Fibroblast of peridontal ligament (primary cell): ENCODE data around the gene TNNI3K.
"Not testable (repeated sequence)": the region's sequence is repeated elsewhere in the genome, so short reads cannot be mapped to it uniquely, and the experiment has no call there.

Experiments
- DNase-seq: peaks from one replicate; pipeline ENCODE4 v3.0.0-alpha.2; 2010; ENCODE audit errors: extremely low read depth

Gene TNNI3K, protein sequence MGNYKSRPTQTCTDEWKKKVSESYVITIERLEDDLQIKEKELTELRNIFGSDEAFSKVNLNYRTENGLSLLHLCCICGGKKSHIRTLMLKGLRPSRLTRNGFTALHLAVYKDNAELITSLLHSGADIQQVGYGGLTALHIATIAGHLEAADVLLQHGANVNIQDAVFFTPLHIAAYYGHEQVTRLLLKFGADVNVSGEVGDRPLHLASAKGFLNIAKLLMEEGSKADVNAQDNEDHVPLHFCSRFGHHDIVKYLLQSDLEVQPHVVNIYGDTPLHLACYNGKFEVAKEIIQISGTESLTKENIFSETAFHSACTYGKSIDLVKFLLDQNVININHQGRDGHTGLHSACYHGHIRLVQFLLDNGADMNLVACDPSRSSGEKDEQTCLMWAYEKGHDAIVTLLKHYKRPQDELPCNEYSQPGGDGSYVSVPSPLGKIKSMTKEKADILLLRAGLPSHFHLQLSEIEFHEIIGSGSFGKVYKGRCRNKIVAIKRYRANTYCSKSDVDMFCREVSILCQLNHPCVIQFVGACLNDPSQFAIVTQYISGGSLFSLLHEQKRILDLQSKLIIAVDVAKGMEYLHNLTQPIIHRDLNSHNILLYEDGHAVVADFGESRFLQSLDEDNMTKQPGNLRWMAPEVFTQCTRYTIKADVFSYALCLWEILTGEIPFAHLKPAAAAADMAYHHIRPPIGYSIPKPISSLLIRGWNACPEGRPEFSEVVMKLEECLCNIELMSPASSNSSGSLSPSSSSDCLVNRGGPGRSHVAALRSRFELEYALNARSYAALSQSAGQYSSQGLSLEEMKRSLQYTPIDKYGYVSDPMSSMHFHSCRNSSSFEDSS

DNA sequence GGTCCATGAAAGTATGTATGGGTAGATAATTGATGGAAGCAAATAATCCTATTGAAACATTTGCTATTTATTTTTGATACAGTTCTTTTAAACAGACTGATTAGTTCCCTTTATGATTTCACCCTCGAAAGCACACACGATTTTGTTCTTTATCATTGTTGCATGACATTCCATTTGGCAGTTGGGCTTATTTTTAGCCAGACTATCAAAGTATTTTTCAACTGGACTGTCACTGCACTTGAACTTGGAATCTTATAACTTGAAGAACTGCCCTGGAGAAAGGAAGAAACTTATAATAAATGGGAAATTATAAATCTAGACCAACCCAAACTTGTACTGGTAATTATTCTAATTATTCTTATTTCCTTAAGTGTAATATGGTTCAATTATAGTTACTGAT lies at the start of gene TNNI3K:
Gene TNNI3K (plus strand): TSS at position 235 of the 400 bp plus-strand sequence. CDS start 65 bp downstream, at position 300.
- DNase-seq = no peak

DNA sequence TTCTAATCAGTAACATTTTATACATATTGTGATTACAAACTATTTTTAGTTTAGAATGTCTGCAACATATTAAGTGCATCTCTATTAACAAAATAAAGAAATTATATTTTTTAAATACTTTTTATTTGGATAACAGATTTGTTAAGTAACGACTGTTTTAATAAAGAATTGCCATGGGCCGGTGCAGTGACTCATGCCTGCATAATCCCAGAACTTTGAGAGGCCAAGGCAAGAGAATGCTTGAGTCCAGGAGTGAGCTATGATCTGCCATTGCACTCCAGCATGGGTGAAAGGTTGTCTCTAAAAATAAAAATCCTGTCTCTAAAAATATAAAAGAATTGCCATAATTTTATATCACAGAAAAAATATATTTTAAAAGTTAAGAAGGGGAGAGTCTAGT lies 41.3 kb upstream of the TNNI3K start:
- DNase-seq = peak; percentile 59

DNA sequence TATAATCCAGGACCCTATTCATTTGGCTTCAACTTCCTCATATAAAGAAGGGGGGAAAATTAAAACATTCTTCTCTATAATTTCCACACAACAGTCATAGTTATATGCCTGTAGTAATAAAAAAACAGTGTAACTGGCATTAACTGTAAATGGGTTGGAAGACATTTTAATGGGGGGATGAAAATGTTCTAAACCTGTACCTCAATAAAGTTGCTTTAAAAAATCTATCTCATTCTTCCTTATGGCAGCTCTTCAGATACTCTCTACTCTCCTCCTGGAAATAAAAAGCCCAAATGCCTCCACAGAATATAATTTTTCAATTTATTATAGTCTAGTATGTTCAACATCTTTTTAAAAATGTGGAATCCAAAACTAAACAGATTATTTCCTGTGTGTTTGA lies 39.8 kb upstream of the TNNI3K start:
- DNase-seq = no peak

DNA sequence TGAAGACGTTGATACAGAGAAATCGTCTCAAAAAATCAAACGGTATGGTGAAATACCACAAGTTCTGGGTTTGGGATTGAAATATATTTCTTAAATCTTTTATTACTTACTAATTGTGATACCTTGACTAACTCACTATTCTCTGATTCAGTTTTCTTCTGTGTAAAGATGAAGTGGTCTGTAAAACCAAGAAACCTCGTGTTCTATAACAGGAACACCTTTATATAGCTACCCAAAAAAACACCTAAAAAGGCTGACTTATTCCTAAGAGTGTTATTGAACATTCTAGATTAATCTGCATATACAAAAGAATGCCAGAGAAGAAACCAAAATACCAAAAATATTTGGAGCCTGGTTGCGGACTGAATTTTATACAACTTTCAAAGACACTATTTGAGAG lies 37.9 kb upstream of the TNNI3K start:
- no peak for DNase-seq

DNA sequence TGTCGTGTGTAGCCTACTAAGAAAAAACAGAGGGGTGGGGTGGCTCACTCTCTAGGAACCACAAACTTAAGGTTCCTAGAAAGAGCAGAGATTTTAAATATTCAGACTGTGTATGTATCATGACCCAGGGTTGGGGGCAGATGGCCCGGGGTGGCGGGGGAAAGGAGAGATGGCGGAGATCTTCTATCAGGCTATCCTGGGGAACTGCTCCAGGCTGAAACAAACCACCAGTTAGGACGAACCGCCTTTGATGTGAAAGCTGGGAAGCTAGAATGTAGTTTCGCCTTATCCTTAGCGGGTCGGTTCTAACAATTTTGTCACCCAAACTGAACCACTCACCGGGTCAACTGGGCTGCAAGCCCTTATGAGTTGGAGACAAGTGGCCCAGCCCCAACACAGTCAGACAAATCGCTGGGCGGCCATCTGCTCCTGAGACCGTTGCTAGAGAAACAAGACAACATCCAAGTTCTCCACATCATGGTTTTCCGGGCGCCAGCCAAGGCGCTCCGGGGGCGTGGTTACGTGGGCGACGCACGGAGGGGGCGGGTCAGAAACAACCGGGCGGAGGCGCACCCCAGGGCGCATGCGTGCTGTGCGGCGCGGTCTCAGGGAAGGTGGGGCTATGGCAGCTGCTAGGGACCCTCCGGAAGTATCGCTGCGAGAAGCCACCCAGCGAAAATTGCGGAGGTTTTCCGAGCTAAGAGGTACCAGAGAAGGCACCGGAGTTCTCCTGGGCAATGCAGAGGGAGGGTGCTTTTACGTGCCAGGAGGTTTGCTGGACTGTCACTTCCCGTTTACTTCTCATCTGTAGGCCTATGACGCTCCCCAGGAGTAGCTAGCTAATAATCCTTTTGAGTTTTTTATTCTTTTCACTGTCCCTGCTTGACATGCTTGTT lies 37.3 kb upstream of the TNNI3K start, which contains the start of the genes FPGT and LRRIQ3:
Gene FPGT (plus strand): TSS at position 586 of the 896 bp plus-strand sequence. CDS start 37 bp downstream, at position 623.
Gene LRRIQ3 (minus strand): TSS at position 520 of the 896 bp plus-strand sequence. CDS start 14,492 bp downstream, outside the sequence.
- peak; percentile 95 for DNase-seq

DNA sequence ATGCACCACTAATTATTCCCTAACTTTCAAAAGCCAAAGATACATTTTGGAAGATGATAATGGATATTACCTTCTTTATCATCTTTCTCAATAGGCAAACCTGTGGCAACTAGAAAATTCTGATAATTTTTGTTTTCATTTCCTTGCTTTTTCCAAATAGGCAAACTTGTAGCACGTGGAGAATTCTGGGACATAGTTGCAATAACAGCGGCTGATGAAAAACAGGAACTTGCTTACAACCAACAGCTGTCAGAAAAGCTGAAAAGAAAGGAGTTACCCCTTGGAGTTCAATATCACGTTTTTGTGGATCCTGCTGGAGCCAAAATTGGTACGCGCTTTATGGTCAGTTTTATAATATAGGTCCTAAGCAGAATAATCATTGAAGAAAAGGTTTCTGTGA lies 35.7 kb upstream of the TNNI3K start:
- no peak for DNase-seq

DNA sequence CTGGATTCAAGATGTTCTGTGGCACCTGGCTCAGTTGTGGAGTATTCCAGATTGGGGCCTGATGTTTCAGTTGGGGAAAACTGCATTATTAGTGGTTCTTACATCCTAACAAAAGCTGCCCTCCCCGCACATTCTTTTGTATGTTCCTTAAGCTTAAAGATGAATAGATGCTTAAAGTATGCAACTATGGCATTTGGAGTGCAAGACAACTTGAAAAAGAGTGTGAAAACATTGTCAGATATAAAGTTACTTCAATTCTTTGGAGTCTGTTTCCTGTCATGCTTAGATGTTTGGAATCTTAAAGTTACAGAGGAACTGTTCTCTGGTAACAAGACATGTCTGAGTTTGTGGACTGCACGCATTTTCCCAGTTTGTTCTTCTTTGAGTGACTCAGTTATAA lies 29.9 kb upstream of the TNNI3K start:
- peak; percentile 24 for DNase-seq

DNA sequence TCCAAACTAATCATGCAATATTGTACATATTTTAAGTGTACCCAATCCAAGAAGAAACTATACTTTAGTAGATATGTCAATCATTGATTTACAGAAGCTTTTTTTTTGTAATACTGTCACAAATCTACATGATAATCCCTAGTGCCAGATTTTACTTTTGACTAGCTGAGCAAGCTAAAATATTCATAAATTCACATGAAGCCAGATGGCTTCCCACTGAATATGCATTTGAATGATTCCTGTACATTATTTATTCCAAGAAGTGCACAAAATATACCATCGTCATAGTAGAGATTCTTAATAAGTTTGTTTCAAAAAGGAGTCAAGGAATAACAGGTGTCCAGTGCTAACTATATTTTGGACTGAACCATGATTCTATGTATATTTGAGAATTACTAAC lies 20.0 kb upstream of the TNNI3K start:
- no peak for DNase-seq

DNA sequence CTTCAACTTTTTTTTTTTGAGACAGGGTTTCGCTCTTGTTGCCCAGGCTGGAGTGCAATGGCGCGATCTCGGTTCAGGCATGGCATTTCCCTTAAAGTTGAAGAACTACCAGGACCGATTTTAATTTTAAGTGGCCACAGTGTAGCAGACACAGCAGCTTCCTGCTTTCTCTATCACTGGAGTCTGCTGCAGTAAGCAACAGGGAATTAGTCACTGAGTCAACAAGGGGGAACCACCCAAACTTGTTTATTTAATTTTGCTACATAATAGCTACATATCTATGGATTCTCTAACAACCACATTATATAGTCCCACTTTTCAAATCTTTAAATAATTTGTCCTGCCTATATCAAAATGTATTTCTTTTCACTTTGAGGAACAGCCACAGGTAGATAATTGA lies 12.5 kb upstream of the TNNI3K start:
- peak; percentile 32 for DNase-seq

DNA sequence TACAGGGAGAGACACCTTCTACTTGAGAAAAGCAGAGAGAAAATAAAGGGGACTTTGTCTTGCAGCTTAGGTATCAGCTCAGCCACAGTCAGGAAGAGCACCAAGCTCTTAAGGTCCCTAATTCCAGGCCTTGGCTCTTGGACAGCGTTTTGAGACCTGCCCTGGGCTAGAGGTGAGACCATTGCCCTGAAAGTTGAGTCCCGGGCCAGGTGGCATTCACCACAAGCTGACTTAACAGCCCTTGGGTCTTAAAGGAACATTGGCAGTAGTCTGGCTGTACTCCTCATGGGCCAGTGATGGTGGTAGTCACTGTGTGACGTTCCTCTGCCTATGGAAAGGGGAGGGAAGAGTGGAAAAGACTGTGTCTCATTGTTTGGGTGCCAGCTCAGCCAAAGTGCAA lies 11.7 kb upstream of the TNNI3K start:
- no peak for DNase-seq

DNA sequence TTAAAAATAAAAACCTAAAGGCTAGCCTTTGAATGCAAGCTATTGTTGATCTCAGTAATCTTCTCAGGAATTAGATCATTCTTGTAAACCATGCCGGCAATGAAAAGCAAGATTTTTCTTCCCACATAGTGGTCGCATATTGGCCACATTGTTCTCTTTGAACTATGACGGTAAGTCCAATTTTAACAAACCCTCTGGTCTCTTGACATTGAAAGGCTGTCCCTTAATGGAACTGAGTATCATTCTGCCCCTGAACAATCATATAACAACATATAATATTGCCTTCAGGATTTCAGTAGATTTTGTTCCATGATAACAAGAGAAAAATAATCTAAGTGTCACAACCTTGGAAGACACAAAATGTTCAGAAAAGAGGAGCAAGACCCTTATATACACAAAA lies 1.3 kb downstream of the TNNI3K start:
- DNase-seq = no peak

DNA sequence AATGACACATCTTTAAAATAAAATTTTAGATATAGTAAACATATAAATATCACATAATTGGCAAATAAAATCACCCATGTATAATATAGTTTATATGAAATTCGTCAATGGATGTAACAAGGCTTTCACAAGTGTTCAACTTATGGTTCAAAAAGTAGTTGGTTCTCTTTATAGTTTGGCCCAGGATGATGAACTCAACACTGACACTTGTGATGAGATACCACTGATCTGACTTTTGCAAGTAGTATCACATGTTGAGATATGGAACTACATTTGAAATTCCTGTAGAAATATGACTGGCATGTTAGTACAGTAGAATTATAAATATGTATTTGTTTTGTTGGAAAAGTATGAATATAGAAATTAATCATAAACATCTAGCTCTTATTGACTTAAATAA lies 1.8 kb downstream of the TNNI3K start:
- no peak for DNase-seq

DNA sequence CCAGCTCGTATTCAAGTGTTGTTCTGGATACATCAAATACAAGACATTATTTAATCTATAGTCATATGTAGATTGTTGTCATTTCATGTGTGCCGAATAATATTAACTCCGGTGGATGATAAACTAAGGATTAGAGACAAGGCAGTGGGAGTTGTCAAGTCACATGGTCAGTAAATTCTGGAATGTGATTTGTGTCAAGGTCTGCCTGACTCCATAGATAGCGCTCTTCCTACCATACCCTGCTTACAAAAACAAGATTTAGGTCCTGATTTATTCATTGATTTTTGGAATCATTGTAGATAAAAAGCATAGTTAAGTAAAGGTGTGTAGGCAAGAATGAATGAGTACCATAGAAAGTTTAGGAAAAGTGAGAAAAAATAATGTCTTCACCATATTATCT lies 2.6 kb downstream of the TNNI3K start:
- no peak for DNase-seq

DNA sequence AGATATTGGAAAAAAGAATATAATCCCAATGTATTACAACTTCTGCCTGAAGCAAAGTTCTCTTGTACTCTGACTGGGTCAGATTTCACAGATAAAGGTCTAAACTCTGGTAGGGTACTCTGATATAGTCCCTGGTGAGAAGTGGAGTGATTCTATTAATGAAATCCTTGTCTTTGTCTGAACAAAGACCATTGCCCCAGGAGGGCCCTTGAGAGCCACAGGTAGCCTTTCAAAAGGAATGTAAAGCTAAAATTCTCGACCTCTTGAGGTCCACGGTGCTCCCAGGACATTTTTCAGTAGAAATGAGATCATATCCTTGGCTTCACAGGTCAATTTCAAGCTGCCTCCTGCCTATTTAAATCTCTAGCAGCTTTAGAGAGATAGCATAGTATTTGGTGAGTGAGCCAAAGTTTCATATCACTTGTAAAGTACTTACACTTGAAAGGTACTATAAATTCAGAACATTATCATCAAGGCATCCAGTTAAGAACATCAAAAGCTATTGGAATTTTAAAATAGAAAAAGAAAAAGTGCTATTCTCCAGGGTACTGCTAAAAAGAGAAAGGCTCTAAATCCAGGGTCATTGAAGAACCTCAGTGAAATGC lies 10.1 kb downstream of the TNNI3K start:
- DNase-seq = no peak

DNA sequence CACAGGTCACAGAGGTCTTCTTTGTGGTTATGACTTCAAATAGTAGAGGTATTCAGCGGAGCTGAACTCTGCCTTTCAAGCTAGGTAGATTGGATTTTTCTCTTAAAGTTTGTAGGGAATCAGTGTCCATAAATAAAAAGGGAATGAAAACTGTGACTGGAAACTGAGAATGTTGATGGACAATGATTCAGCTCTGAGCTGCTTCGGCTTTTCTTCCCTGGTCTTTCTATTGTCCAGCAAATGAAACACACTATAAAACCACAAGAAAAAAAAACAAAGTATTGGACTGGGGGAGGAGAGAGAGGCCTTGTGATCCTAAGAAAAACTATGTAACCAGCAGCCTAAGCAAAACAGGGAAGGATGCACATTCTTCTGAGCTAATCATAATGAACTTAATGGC lies 11.1 kb downstream of the TNNI3K start:
- DNase-seq = peak; percentile 11

DNA sequence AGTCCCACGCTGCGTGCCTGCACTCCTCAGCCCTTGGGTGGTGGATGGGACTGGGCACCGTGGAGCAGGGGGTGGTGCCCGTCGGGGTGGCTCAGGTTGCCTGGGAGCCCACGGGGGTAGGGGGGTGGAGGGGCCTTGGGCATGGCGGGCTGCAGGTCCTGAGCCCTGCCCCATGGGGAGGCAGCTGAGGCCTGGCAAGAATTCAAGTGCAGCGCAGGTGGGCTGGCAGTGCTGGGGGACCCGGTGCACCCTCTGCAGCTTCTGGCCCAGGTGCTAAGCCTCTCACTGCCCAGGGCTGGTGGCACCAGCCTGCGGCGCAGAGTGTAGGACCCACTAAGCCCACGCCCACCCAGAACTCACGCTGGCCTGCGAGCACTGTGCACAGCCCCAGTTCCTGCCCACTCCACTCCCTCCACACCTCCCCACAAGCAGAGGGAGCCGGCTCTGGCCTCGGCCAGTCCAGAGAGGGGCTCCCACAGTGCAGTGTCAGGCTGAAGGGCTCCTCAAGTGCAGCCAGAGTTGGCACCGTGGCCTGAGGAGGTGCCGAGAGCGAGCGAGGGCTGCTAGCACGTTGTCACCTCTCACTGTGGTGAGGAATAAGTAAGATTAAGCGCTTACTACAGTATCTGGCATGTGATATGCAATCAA lies 12.8 kb downstream of the TNNI3K start:
- DNase-seq = no peak

DNA sequence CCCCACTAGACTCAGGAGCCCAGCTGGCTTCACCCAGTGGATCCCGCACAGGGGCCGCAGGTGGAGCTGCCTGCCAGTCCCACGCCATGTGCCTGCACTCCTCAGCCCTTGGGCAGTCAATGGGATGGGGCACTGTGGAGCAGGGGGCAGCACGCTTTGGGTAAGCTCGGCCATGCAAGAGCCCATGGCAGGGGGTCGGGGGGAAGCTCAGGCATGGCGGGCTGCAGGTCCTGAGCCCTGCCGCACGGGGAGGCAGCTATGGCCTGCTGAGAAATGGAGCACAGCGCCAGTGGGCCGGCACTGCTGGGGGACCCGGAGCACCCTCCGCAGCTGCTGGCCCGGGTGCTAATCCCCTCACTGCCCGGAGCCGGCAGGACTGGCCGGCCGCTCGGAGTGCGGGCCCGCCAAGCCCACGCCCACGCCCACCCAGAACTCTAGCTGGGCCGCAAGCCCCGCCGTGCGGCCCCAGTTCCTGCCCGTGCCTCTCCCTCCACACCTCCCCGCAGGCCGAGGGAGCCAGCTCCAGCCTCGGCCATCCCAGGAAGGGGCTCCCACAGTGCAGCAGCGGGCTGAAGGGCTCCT lies 18.1 kb downstream of the TNNI3K start:
- not testable (repeated sequence) for DNase-seq

DNA sequence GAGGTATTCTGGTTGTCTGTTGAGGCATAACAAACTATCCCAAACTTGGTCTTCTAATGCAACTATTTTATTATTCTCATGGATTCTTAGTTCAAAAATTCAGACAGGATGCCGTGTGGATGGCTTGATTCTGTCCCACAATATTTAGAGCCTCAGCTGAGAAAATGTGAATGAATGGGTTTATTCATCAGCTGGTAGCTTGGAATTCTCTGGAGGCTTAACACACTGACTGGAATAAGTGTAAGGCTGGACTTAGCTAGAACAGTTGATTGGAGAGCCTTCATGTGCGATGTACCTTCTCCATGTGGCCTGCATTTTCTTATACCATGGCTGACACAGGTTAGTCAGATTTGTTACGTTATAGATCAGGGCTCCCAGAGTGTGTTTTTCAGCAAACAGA lies 30.8 kb downstream of the TNNI3K start:
- DNase-seq = no peak

DNA sequence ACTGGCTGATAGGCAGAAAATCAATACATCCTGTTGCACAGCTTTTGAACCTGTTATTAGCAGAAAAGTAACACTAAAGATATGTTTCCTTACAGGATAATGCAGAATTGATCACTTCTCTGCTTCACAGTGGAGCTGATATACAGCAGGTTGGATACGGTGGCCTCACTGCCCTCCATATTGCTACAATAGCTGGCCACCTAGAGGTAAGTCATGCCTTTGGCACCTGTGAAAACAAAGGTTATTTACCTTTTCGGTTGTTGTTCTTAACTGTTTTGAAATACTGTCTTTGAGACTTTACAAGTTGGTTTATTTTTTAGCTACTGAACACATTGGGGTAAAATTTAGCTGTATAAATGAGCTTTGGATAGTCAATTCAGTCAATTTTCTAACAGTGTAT lies 36.3 kb downstream of the TNNI3K start:
- no peak for DNase-seq

DNA sequence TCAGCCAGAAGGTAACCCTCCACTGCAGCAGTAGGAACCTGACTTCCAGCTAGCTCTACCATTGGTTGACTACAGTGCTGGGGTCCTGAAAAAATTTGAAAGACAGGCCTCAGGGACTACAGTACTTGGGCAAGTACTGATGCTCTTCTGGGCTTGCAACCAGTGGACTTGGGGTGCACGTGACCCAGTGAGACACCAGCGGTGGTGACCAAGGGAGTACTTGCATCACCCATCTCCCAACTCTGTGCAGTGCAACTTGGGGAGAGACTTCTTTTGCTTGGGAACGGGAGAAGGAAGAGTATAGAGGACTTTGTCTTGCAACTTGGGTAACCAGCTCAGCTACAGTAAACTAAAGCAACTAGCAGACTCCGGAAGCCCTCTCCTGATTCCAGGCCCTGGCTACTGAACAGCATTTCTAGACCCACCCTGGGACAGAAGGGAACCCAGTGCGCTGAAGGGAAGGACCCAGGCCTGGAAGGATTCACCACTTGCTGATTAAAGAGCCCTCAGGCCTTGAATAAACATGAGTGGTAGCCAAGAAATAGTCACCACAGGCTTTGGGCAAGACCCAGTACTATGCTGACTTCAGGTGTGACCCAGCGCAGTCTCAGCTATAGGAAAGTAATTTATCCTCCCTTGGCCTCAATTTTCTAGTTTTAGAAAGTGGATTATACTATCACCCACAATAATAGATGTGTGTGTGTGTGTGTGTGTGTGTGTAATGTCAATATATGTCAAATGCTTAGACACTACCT lies 45.6 kb downstream of the TNNI3K start:
- DNase-seq = no peak
